IMR-90 (cell line): ENCODE measurements around the gene SLC35F1. TPM values are rescaled to one million over a fixed set of nuclear protein-coding genes. Genes with fewer than 3 reads are reported as not detected.

Source experiments
- ATAC-seq: fragments of 200-7000 bp; cut with Tn5 transposase; 2 replicates; pipeline ENCODE4 v1.9.1; 2020; ENCODE audit warnings: low read depth, mild to moderate bottlenecking, moderate library complexity
- BruUV-seq: library from RNA; stranded (reverse); fragments of 400-500 nt; replicated peaks from 2 replicates; lab custom pipeline; 2021; lab: Mats Ljungman, UMichigan
- CTCF ChIA-PET: fragments of 300-600 bp; formaldehyde crosslinking; extraction: SDS; loops from one replicate; lab custom pipeline; 2021; ENCODE audit warnings: antibody characterized with exemption; lab: Yijun Ruan, JAX
- POLR2A ChIA-PET: fragments of 300-600 bp; sonication (Branson Sonifier 250); formaldehyde crosslinking; loops from one replicate; lab custom pipeline; 2022; ENCODE audit warnings: antibody characterized with exemption; ENCODE audit not compliant: unreplicated experiment; lab: Charles Lee
- DNase-seq: peaks from one replicate; pipeline ENCODE4 v3.0.0; 2013
- H2AFZ ChIP-seq: replicated peaks from 2 replicates; pipeline ENCODE3; 2013; ENCODE audit warnings: low read length, mild to moderate bottlenecking; ENCODE audit not compliant: poor library complexity
- H2AK5ac ChIP-seq: 2 replicates; pipeline ENCODE4 v1.6.1; 2013; ENCODE audit warnings: low read depth, low read length, inconsistent platforms
- H2AK9ac ChIP-seq: replicated peaks from 2 replicates; pipeline ENCODE3; 2013; ENCODE audit warnings: mild to moderate bottlenecking, low read depth, low read length, moderate library complexity; ENCODE audit not compliant: poor library complexity
- H2BK120ac ChIP-seq: 2 replicates; pipeline ENCODE4 v1.6.1; 2013; ENCODE audit warnings: low read depth, low read length, inconsistent platforms
- H2BK15ac ChIP-seq: 3 replicates; pipeline ENCODE4 v1.6.1; 2013; ENCODE audit warnings: low read depth, low read length, inconsistent platforms
- H2BK20ac ChIP-seq: 2 replicates; pipeline ENCODE4 v1.6.1; 2013; ENCODE audit warnings: low read depth, mild to moderate bottlenecking, inconsistent platforms, low read length, moderate library complexity
- H2BK5ac ChIP-seq: 2 replicates; pipeline ENCODE4 v1.6.1; 2013; ENCODE audit warnings: mild to moderate bottlenecking, low read depth, low read length, inconsistent platforms; ENCODE audit not compliant: poor library complexity, severe bottlenecking
- H3K14ac ChIP-seq: replicated peaks from 2 replicates; pipeline ENCODE4 v1.6.1; 2013; ENCODE audit warnings: low read depth, low read length, inconsistent platforms
- H3K18ac ChIP-seq: 2 replicates; pipeline ENCODE4 v1.6.1; 2013; ENCODE audit warnings: low read depth, low read length, control low read depth
- H3K23ac ChIP-seq: 2 replicates; pipeline ENCODE4 v1.6.1; 2013; ENCODE audit warnings: low read depth, low read length, inconsistent platforms
- H3K27ac ChIP-seq: 2 replicates; pipeline ENCODE4 v1.5.1; 2013; ENCODE audit warnings: mild to moderate bottlenecking, control low read depth, low read length; ENCODE audit not compliant: insufficient read depth
- H3K27me3 ChIP-seq: 2 replicates; pipeline ENCODE4 v1.6.1; 2013; ENCODE audit warnings: low read length; ENCODE audit not compliant: control insufficient read depth, insufficient read depth
- H3K36me3 ChIP-seq: 2 replicates; pipeline ENCODE4 v1.6.1; 2013; ENCODE audit warnings: low read length, mixed read lengths; ENCODE audit not compliant: control insufficient read depth, insufficient read depth
- H3K4ac ChIP-seq: 2 replicates; pipeline ENCODE4 v1.6.1; 2013; ENCODE audit warnings: low read depth, low read length, inconsistent platforms
- H3K4me1 ChIP-seq: 2 replicates; pipeline ENCODE4 v1.6.1; 2013; ENCODE audit warnings: low read length, mixed read lengths; ENCODE audit not compliant: control insufficient read depth, insufficient read depth
- H3K4me2 ChIP-seq: 2 replicates; pipeline ENCODE4 v1.6.1; 2013; ENCODE audit warnings: low read depth, mild to moderate bottlenecking, control low read depth, low read length, moderate library complexity
- H3K4me3 ChIP-seq: 2 replicates; pipeline ENCODE4 v1.5.1; 2013; ENCODE audit warnings: low read depth, mild to moderate bottlenecking, control low read depth, low read length, moderate library complexity; ENCODE audit not compliant: insufficient read depth
- H3K56ac ChIP-seq: 2 replicates; pipeline ENCODE4 v1.6.1; 2013; ENCODE audit warnings: low read length, inconsistent platforms; ENCODE audit not compliant: insufficient read depth; ENCODE audit errors: extremely low read depth
- H3K79me1 ChIP-seq, 2 experiments: 2 replicates each; pipeline ENCODE4 v1.6.1; 2013; ENCODE audit warnings: low read length in 2 of 2, inconsistent platforms in 1 of 2, low read depth in 1 of 2
- H3K9ac ChIP-seq: 2 replicates; pipeline ENCODE4 v1.6.1; 2013; ENCODE audit warnings: low read depth, low read length, control low read depth
- H3K9me1 ChIP-seq: 2 replicates; pipeline ENCODE4 v1.6.1; 2013; ENCODE audit warnings: low read length, inconsistent platforms; ENCODE audit not compliant: insufficient read depth
- H3K9me3 ChIP-seq: 2 replicates; pipeline ENCODE4 v1.6.1; 2013; ENCODE audit warnings: low read length; ENCODE audit not compliant: control insufficient read depth, insufficient read depth
- H4K20me1 ChIP-seq: 2 replicates; pipeline ENCODE4 v1.6.1; 2013; ENCODE audit warnings: low read length, inconsistent platforms; ENCODE audit not compliant: insufficient read depth
- H4K5ac ChIP-seq: 2 replicates; pipeline ENCODE4 v1.6.1; 2013; ENCODE audit warnings: mild to moderate bottlenecking, low read depth, low read length, control low read depth
- H4K8ac ChIP-seq, 2 experiments: 2 replicates each; pipeline ENCODE4 v1.6.1; 2013; ENCODE audit warnings: low read depth in 2 of 2, low read length in 2 of 2, control low read depth in 1 of 2, inconsistent platforms in 1 of 2
- H4K91ac ChIP-seq: 2 replicates; pipeline ENCODE4 v1.6.1; 2013; ENCODE audit warnings: low read depth, low read length, inconsistent platforms; ENCODE audit not compliant: insufficient read depth
- BHLHE40 ChIP-seq: fragments of 150-350 bp; IDR thresholded peaks from 2 replicates; pipeline ENCODE4 v1.6.1; 2016; ENCODE audit warnings: mild to moderate bottlenecking, low read depth, low read length
- CEBPB ChIP-seq: IDR thresholded peaks from 2 replicates; pipeline ENCODE4 v1.6.1; 2012; ENCODE audit warnings: low read depth, low read length, improper control_type of control experiment
- FOS ChIP-seq: fragments of 150-350 bp; IDR thresholded peaks from 2 replicates; pipeline ENCODE4 v1.6.1; 2016; ENCODE audit warnings: low read depth, low read length
- MAZ ChIP-seq: IDR thresholded peaks from 2 replicates; pipeline ENCODE4 v1.6.1; 2012; ENCODE audit warnings: low read depth, mild to moderate bottlenecking, low read length, improper control_type of control experiment, moderate library complexity, borderline replicate concordance
- NFE2L2 ChIP-seq: fragments of 150-350 bp; IDR thresholded peaks from 2 replicates; pipeline ENCODE4 v1.6.1; 2016; ENCODE audit warnings: low read depth, mild to moderate bottlenecking, low read length
- POLR2A ChIP-seq: IDR thresholded peaks from 2 replicates; pipeline ENCODE4 v1.6.1; 2012; ENCODE audit warnings: mild to moderate bottlenecking, low read depth, low read length
- RCOR1 ChIP-seq: IDR thresholded peaks from 2 replicates; pipeline ENCODE4 v1.6.1; 2012; ENCODE audit warnings: mild to moderate bottlenecking, low read length, improper control_type of control experiment; ENCODE audit not compliant: insufficient replicate concordance
- SMC3 ChIP-seq: fragments of 150-350 bp; IDR thresholded peaks from 2 replicates; pipeline ENCODE4 v1.6.1; 2016; ENCODE audit warnings: low read depth, mild to moderate bottlenecking, antibody characterized with exemption, low read length, moderate library complexity
- WGBS, 2 experiments: methylation state at CpG; one replicate each; pipeline versions ENCODE4 v1.1.5 to v1.1.7; 2013; ENCODE audit warnings: missing lambda C conversion rate in 2 of 2; ENCODE audit not compliant: insufficient read length in 1 of 2; ENCODE audit errors: extremely low coverage in 2 of 2; 5-methylcytosine and 5-hydroxymethylcytosine counted together
- dilution Hi-C: fragments of 300-500 bp; cut with HindIII; formaldehyde crosslinking; loops from one replicate; pipeline ENCODE4 v1.14.3; 2018; ENCODE audit warnings: low sequenced_read_pairs; ENCODE audit not compliant: unreplicated experiment
- in situ Hi-C: fragments of 300-500 bp; cut with MboI; formaldehyde crosslinking; loops from 3 replicates; pipeline ENCODE4 v1.14.3; 2019; ENCODE audit warnings: low sequenced_read_pairs, inconsistent platforms, mixed read lengths
- intact Hi-C: fragments of 100-400 bp; cut with micrococcal nuclease; formaldehyde crosslinking; loops from 2 replicates; pipeline ENCODE4 v1.10.0; 2022
- polyA plus RNA-seq, 3 experiments: library from polyadenylated mRNA; depleted of rRNA; stranded (reverse); fragments of >200 nt; gene quantifications; 2 replicates each; pipeline ENCODE4 v1.2.3, GENCODE V29; 2012; ENCODE audit warnings: low replicate concordance in 1 of 3
- total RNA-seq: library from RNA; depleted of rRNA; stranded (reverse); fragments of >200 nt; gene quantifications from 2 replicates; pipeline ENCODE4 v1.2.3, GENCODE V29; 2012
- TF ChIP-seq, protein P1 (sequence below): fragments of 150-350 bp; IDR thresholded peaks from 2 replicates; pipeline ENCODE4 v1.6.1; 2016; ENCODE audit warnings: low read depth, mild to moderate bottlenecking, low read length, moderate library complexity, borderline replicate concordance

The SLC35F1 gene
- total and polyA plus RNA-seq, 2 of the 4 experiments (the other 2 are of a cell fraction): not detected

DNA sequence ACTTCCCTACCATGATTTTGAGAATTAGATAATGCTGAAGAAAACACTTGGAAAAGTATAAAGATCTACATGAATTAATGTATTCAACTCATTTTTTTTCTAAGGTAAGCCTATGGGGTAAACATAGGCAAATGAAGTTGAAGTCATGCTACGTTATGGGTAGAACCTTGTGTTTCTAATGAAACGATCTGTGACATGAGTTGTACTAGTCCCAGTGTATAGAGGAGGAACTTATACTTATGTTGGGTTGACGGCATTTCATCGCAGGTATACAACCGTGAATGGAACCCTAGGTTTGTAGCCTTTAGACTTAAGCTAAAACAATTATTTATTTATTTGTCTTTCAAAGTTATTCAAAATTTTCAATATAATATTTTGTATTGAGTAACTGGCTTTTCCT, 2.6 kb downstream of the SLC35F1 start:
- Histone ChIP-seq H2AK5ac (no peak overlapping the region), H3K56ac (no peak overlapping the region), H3K27me3 (peaks cover 18% of the 10 kb centered on the region), H4K20me1 (no peaks in the 10 kb centered on the region), H3K14ac (no peak overlapping the region), H2BK20ac (no peak overlapping the region), H3K36me3 (no peaks in the 10 kb centered on the region), H3K23ac (no peak overlapping the region), H2BK5ac (no peak overlapping the region), H2BK15ac (no peak overlapping the region), H2BK120ac (no peak overlapping the region), H3K27ac (no peak overlapping the region), H4K8ac (no peak overlapping the region), H4K91ac (no peak overlapping the region), H4K5ac (no peak overlapping the region), H3K9me1 (no peaks in the 10 kb centered on the region), H3K4me2 (no peak overlapping the region), H3K18ac (no peak overlapping the region), H3K4ac (no peak overlapping the region), H2AFZ (no peak overlapping the region), H3K4me3 (no peak overlapping the region), H3K79me1 (no peaks in the 10 kb centered on the region), H3K9me3 (no peaks in the 10 kb centered on the region), H2AK9ac (no peak overlapping the region), H3K4me1 (no peaks in the 10 kb centered on the region), H3K9ac (no peak overlapping the region)
- ChIA-PET CTCF (no interaction called here), POLR2A (no interaction called here)
- TF ChIP-seq, protein P1, sequence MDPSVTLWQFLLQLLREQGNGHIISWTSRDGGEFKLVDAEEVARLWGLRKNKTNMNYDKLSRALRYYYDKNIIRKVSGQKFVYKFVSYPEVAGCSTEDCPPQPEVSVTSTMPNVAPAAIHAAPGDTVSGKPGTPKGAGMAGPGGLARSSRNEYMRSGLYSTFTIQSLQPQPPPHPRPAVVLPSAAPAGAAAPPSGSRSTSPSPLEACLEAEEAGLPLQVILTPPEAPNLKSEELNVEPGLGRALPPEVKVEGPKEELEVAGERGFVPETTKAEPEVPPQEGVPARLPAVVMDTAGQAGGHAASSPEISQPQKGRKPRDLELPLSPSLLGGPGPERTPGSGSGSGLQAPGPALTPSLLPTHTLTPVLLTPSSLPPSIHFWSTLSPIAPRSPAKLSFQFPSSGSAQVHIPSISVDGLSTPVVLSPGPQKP: no peak
- TF ChIP-seq FOS (no peak), RCOR1 (no peak), NFE2L2 (no peak), POLR2A (no peak), CEBPB (no peak), BHLHE40 (no peak), SMC3 (no peak), MAZ (no peak)
- dilution Hi-C loops: no loop called here
- BruUV-seq: no TSS peak
- no peak for ATAC-seq
- in situ Hi-C loops: no loop called here
- intact Hi-C loops: no loop called here
- WGBS, 2 experiments: no CpG with 5 or more reads among the region's 5 CpGs
- no peak for DNase-seq
